ENCODE measurements around the gene KCNIP1.
A peak's percentile ranks its signal among the peaks of the same experiment; 100 is the strongest.

The KCNIP1 gene

GRCh38 chr5:170562875-170563228 lies 59.0 kb downstream of the KCNIP1 start:
- no peak for TF ChIP-seq CTCF (IDR thresholded peaks at IDR 0.05; ENCODE audit: low read depth, low read length)
- no peak for DNase-seq (ENCODE audit: low read depth in 2 of 2)
- H3K4me3 ChIP-seq (replicated peaks in 1 of 2; ENCODE audit: low read depth in 2 of 2, low read length in 2 of 2): no peak overlapping the region

GRCh38 chr5:170563824-170564567 lies 60.2 kb downstream of the KCNIP1 start:
- no peak overlapping the region for H3K4me3 ChIP-seq (replicated peaks in 1 of 2; ENCODE audit: low read depth in 2 of 2, low read length in 2 of 2)
- DNase-seq (ENCODE audit: low read depth in 2 of 2): no peak
- TF ChIP-seq CTCF (IDR thresholded peaks at IDR 0.05; ENCODE audit: low read depth, low read length): no peak

- no peak overlapping the region for H3K4me3 ChIP-seq (replicated peaks in 1 of 2; ENCODE audit: low read depth in 2 of 2, low read length in 2 of 2)
- DNase-seq (ENCODE audit: low read depth in 2 of 2): no peak
- TF ChIP-seq CTCF (IDR thresholded peaks at IDR 0.05; ENCODE audit: low read depth, low read length): no peak
These were observed 61.3 kb downstream of the KCNIP1 start for GRCh38 chr5:170565072-170565471.

- H3K4me3 ChIP-seq (replicated peaks in 1 of 2; ENCODE audit: low read depth in 2 of 2, low read length in 2 of 2): no peak overlapping the region
- no peak for DNase-seq (ENCODE audit: low read depth in 2 of 2)
- no peak for TF ChIP-seq CTCF (IDR thresholded peaks at IDR 0.05; ENCODE audit: low read depth, low read length)
These were observed 65.3 kb downstream of the KCNIP1 start for GRCh38 chr5:170569101-170569500.

GRCh38 chr5:170570476-170570875 lies 66.7 kb downstream of the KCNIP1 start:
- no peak for DNase-seq (ENCODE audit: low read depth in 2 of 2)
- no peak for TF ChIP-seq CTCF (IDR thresholded peaks at IDR 0.05; ENCODE audit: low read depth, low read length)
- H3K4me3 ChIP-seq (replicated peaks in 1 of 2; ENCODE audit: low read depth in 2 of 2, low read length in 2 of 2): no peak overlapping the region

- DNase-seq (ENCODE audit: low read depth in 2 of 2): peak; percentile 3 to 66
- TF ChIP-seq CTCF (IDR thresholded peaks at IDR 0.05; ENCODE audit: low read depth, low read length): no peak
- H3K4me3 ChIP-seq (replicated peaks in 1 of 2; ENCODE audit: low read depth in 2 of 2, low read length in 2 of 2): no peak overlapping the region
These were observed 67.5 kb downstream of the KCNIP1 start for GRCh38 chr5:170571281-170571731.
